Panc1 (cell line): ENCODE data around the gene XXYLT1.

ENCODE experiments used
- CTCF ChIP-seq: fragments of 450-650 bp; IDR thresholded peaks from 2 replicates; pipeline ENCODE4 v1.5.1; 2017; ENCODE audit warnings: mild to moderate bottlenecking
- POLR2AphosphoS5 ChIP-seq: IDR thresholded peaks from 2 replicates; pipeline ENCODE4 v1.6.1; 2012; ENCODE audit warnings: mild to moderate bottlenecking, low read depth, low read length, moderate library complexity
- SIN3A ChIP-seq: IDR thresholded peaks from 2 replicates; pipeline ENCODE4 v1.6.1; 2012; ENCODE audit warnings: low read depth, mild to moderate bottlenecking, low read length, moderate library complexity, borderline replicate concordance; ENCODE audit not compliant: insufficient read depth

DNA sequence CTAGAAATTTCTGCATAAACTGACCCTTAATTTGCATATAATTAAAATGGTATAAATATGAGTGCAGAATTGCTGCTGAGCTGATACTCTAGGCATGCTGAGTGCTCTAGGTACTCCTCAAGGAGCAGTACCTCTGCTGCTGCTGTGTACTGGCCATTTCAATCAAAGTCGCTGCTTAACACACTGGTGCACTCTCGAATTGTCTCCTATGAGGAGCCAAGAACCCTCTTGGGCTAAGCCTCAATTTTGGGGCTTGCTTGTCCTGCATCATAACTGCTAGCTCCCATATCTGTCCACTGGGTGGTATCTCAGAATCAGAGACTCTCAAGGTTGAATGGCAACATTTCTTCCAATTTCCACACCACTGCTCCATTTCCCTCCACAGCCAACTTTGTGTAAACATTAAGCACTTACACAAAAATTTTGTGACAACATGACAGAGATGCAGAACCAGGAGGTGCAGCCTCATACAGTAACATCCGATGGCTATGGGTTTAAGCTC, 82.5 kb downstream of the XXYLT1 start:
- TF ChIP-seq CTCF = no peak; the same call in 1 of the 2 replicates
- TF ChIP-seq POLR2AphosphoS5 = no peak
- TF ChIP-seq SIN3A = no peak
